Activated CD4-positive, alpha-beta T cell treated with anti-CD3 and anti-CD28 coated beads, Interleukin-2, amount 50 U/mL, for 24 hours (primary cell): ENCODE measurements around the gene CDR2.
"Not testable (repeated sequence)": the region's sequence is repeated elsewhere in the genome, so short reads cannot be mapped to it uniquely, and the experiment has no call there.

Experiments used
- DNase-seq, 2 donors: peaks; one replicate each; pipeline ENCODE4 v3.0.0-alpha.2; 2020; ENCODE audit warnings: low read depth in 1 of 2, low spot score in 1 of 2

Gene CDR2

GRCh38 chr16:22375963-22376640 lies 1.7 kb upstream of the CDR2 start:
- DNase-seq = no peak

- no peak for DNase-seq
Observed at GRCh38 chr16:22375117-22375962, 921 bp upstream of the CDR2 start.

GRCh38 chr16:22373662-22374310 lies 633 bp downstream of the CDR2 start:
- peak in 1 of 2 donors; percentile 19 for DNase-seq

GRCh38 chr16:22372882-22373661 lies 1.3 kb downstream of the CDR2 start:
- no peak for DNase-seq

- DNase-seq = no peak
Observed at GRCh38 chr16:22370038-22370820, 4.2 kb downstream of the CDR2 start.

- DNase-seq = no peak
Observed at GRCh38 chr16:22369221-22369811, 5.1 kb downstream of the CDR2 start.

GRCh38 chr16:22368200-22368826 lies 6.1 kb downstream of the CDR2 start:
- not testable (repeated sequence) for DNase-seq

- DNase-seq = no peak
Observed at GRCh38 chr16:22366889-22367288, 7.5 kb downstream of the CDR2 start.

- DNase-seq = no peak
Observed at GRCh38 chr16:22366371-22366770, 8.0 kb downstream of the CDR2 start.

GRCh38 chr16:22364241-22364640 lies 10.2 kb downstream of the CDR2 start:
- DNase-seq = no peak

- no peak for DNase-seq
Observed at GRCh38 chr16:22360963-22361659, 13.3 kb downstream of the CDR2 start.

- no peak for DNase-seq
Observed at GRCh38 chr16:22359679-22360078, 14.7 kb downstream of the CDR2 start.

- no peak for DNase-seq
Observed at GRCh38 chr16:22358000-22358399, 16.4 kb downstream of the CDR2 start.

GRCh38 chr16:22357635-22357971 lies 16.8 kb downstream of the CDR2 start:
- no peak for DNase-seq

GRCh38 chr16:22356930-22357634 lies 17.3 kb downstream of the CDR2 start:
- DNase-seq = no peak

GRCh38 chr16:22355487-22355908 lies 18.9 kb downstream of the CDR2 start:
- no peak for DNase-seq

GRCh38 chr16:22353933-22354541 lies 20.4 kb downstream of the CDR2 start:
- no peak for DNase-seq
